Esophagus mucosa (tissue), 1 donor: ENCODE data around the gene PES1. TPM values are rescaled to one million over a fixed set of nuclear protein-coding genes. Genes with fewer than 3 reads are reported as not detected.
A peak's percentile ranks its signal among the peaks of the same experiment; 100 is the strongest.
"Not testable (repeated sequence)": the region's sequence is repeated elsewhere in the genome, so short reads cannot be mapped to it uniquely, and the experiment has no call there.

Source experiments
- ATAC-seq: fragments of 200-7000 bp; cut with Tn5 transposase; one replicate; pipeline ENCODE4 v1.9.1; 2020
- total RNA-seq: library from RNA; stranded (reverse); gene quantifications from one replicate; pipeline ENCODE4 v1.2.4, GENCODE V29; 2023
- donor health status: DM: yes; HTN: yes; CAD: no.

The PES1 gene
- total RNA-seq, 1 donor from 2014 or later, result 55.8 TPM

GRCh38 chr22:30607939-30608338, 16.2 kb upstream of the PES1 start:
- no peak for ATAC-seq

GRCh38 chr22:30607300-30607930, 15.7 kb upstream of the PES1 start:
- ATAC-seq, result no peak

- ATAC-seq, result peak; percentile 59
Measured at GRCh38 chr22:30606455-30607299, 15.0 kb upstream of the PES1 start, which contains the start of gene TCN2. TSS of gene TCN2 (plus strand) at chr22:30607174. CDS start at chr22:30607332, 158 bp downstream.

- ATAC-seq, result no peak
Measured at GRCh38 chr22:30605449-30606110, 13.9 kb upstream of the PES1 start.

- no peak for ATAC-seq
Measured at GRCh38 chr22:30604723-30605122, 13.0 kb upstream of the PES1 start.

- no peak for ATAC-seq
Measured at GRCh38 chr22:30603801-30604200, 12.1 kb upstream of the PES1 start.

- ATAC-seq, result no peak
Measured at GRCh38 chr22:30602049-30602448, 10.3 kb upstream of the PES1 start.

GRCh38 chr22:30601464-30601863, 9.8 kb upstream of the PES1 start:
- no peak for ATAC-seq

- ATAC-seq, result no peak
Measured at GRCh38 chr22:30600921-30601320, 9.2 kb upstream of the PES1 start.

- no peak for ATAC-seq
Measured at GRCh38 chr22:30598986-30599385, 7.3 kb upstream of the PES1 start.

GRCh38 chr22:30596886-30597285, 5.2 kb upstream of the PES1 start:
- ATAC-seq, result no peak

- ATAC-seq, result no peak
Measured at GRCh38 chr22:30596199-30596598, 4.5 kb upstream of the PES1 start.

GRCh38 chr22:30592360-30592713, 627 bp upstream of the PES1 start:
- ATAC-seq, result not testable (repeated sequence)

- ATAC-seq, result no peak
Measured at GRCh38 chr22:30591191-30591587, 521 bp downstream of the PES1 start.

GRCh38 chr22:30586414-30586813, 5.3 kb downstream of the PES1 start:
- ATAC-seq, result no peak

GRCh38 chr22:30584441-30584840, 7.3 kb downstream of the PES1 start:
- ATAC-seq, result no peak

- ATAC-seq, result no peak
Measured at GRCh38 chr22:30582788-30583545, 8.7 kb downstream of the PES1 start.

GRCh38 chr22:30582051-30582450, 9.7 kb downstream of the PES1 start:
- no peak for ATAC-seq

GRCh38 chr22:30580896-30581295, 10.8 kb downstream of the PES1 start:
- no peak for ATAC-seq

GRCh38 chr22:30578481-30578880, 13.2 kb downstream of the PES1 start:
- no peak for ATAC-seq

GRCh38 chr22:30575859-30576258, 15.9 kb downstream of the PES1 start:
- ATAC-seq, result no peak

GRCh38 chr22:30574997-30575671, 16.6 kb downstream of the PES1 start:
- no peak for ATAC-seq
